Lung (tissue), 13 donors: ENCODE measurements around the gene TMEM134. TPM values are rescaled to one million over a fixed set of nuclear protein-coding genes. Genes with fewer than 3 reads are reported as not detected.

Source experiments
- ATAC-seq: fragments of 200-7000 bp; cut with Tn5 transposase; one replicate; pipeline ENCODE4 v1.9.1; 2020; ENCODE audit warnings: moderate number of reproducible peaks; ENCODE audit not compliant: insufficient read depth, low FRiP score
- DNase-seq, 3 donors: peaks; one replicate each; pipeline ENCODE4 v3.0.0-alpha.2; 2013 to 2017
- H3K27ac ChIP-seq, 2 donors: one replicate each; pipeline ENCODE4 v1.5.1; 2013; ENCODE audit warnings: mild to moderate bottlenecking in 2 of 2, moderate library complexity in 2 of 2, control low read depth in 1 of 2, inconsistent platforms in 1 of 2, low read depth in 1 of 2, low read length in 1 of 2
- H3K27me3 ChIP-seq, 3 donors: one replicate each; pipeline ENCODE4 v1.5.1; 2013; ENCODE audit warnings: low read length in 2 of 3; ENCODE audit not compliant: control insufficient read depth in 3 of 3, insufficient read depth in 3 of 3
- H3K36me3 ChIP-seq, 4 donors: one replicate each; pipeline ENCODE4 v1.5.1; 2013; ENCODE audit warnings: low read length in 4 of 4, mild to moderate bottlenecking in 1 of 4, moderate library complexity in 1 of 4; ENCODE audit not compliant: control insufficient read depth in 4 of 4, insufficient read depth in 4 of 4
- H3K4me1 ChIP-seq, 5 donors: one replicate each; pipeline ENCODE4 v1.5.1; 2013; ENCODE audit warnings: low read length in 5 of 5, mild to moderate bottlenecking in 2 of 5, moderate library complexity in 1 of 5; ENCODE audit not compliant: control insufficient read depth in 5 of 5, insufficient read depth in 5 of 5
- H3K4me3 ChIP-seq: one replicate; pipeline ENCODE4 v1.5.1; 2013; ENCODE audit warnings: mild to moderate bottlenecking, control low read depth, moderate library complexity
- H3K9ac ChIP-seq, 2 donors: one replicate each; pipeline ENCODE4 v1.5.1; 2013; ENCODE audit warnings: low read length in 2 of 2, control low read depth in 1 of 2; ENCODE audit not compliant: insufficient read depth in 1 of 2
- H3K9me3 ChIP-seq, 4 donors: one replicate each; pipeline ENCODE4 v1.5.1; 2013; ENCODE audit warnings: low read length in 3 of 4, mild to moderate bottlenecking in 1 of 4, moderate library complexity in 1 of 4; ENCODE audit not compliant: control insufficient read depth in 4 of 4, insufficient read depth in 3 of 4
- CTCF ChIP-seq: IDR thresholded peaks from 2 replicates; pipeline ENCODE4 v1.5.1; 2012; ENCODE audit warnings: mild to moderate bottlenecking; ENCODE audit errors: control extremely low read depth, extremely low read depth
- WGBS, 2 donors: extraction: QIAGEN DNeasy Blood & Tissue Kit; methylation state at CpG; one replicate each; pipeline ENCODE4 v1.1.7; 2013; 5-methylcytosine and 5-hydroxymethylcytosine counted together
- polyA plus RNA-seq, 2 donors: library from polyadenylated mRNA; stranded (reverse); fragments of 200-250 nt; gene quantifications; one replicate each; pipeline ENCODE4 v1.2.1, GENCODE V29; 2013
- small RNA-seq: library from RNA; depleted of rRNA; stranded (forward); fragments of <200 nt; gene quantifications from one replicate; pipeline ENCODE3, GENCODE V24; 2014; ENCODE audit warnings: low replicate concordance
- total RNA-seq, 2 donors: library from RNA; depleted of rRNA in 1 of 2; stranded (reverse); fragments of >200 nt in 1 of 2; gene quantifications; one replicate each; pipeline ENCODE4 v1.2.1, GENCODE V29; 2014 to 2021
- donor health status: control.
- donor health status: control.
- donor health status: Bipolar disorder and iron deficiency.
- donor health status: healthy.
- donor health status: DM: yes; HTN: yes; CAD: no.

The TMEM134 gene
- total and polyA plus RNA-seq, 4 donors: 32.5 to 91.4 (median 83.1) TPM

GRCh38 chr11:67412495-67413179, 56.4 kb downstream of the TMEM134 start:
- 80 to 81% methylated on average over 9 of the region's 9 CpGs for WGBS, 2 donors
- peaks cover 0 to 23% (median 15%) of the 10 kb centered on the region in 5 donors for H3K4me1 ChIP-seq
- no peak overlapping the region for H3K9ac ChIP-seq
- ATAC-seq: no peak
- H3K27me3 ChIP-seq: peaks cover 0 to 3% (median 2%) of the 10 kb centered on the region in 3 donors
- no peak for DNase-seq
- peaks cover 0 to under 1% (median 0%) of the 10 kb centered on the region in 4 donors for H3K9me3 ChIP-seq
- no peaks in the 10 kb centered on the region for H3K36me3 ChIP-seq
- H3K4me3 ChIP-seq: no peak overlapping the region
- H3K27ac ChIP-seq: no peak overlapping the region
- TF ChIP-seq CTCF: no peak

DNA sequence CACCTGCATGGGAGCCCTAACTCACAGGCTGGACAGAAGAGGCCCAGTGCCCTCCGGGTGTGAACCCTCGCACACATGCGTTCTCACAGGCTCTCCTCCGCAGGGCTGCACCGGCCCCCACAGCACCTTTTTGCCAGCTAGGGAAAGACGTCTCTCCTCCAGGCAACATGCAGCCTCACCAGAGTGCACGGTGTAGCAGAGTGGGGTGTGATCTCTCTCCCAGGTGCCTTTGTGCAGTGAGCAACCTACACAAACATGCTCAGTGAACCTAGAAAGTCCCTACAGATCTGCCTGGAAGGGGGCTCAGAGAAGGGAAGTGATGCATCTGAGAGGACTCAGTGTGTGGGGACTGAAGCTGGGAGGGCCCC, 57.3 kb downstream of the TMEM134 start:
- Histone ChIP-seq H3K36me3 (no peaks in the 10 kb centered on the region), H3K4me1 (peaks cover 0 to 15% (median 7%) of the 10 kb centered on the region in 5 donors), H3K27ac (no peak overlapping the region), H3K4me3 (no peak overlapping the region), H3K9ac (no peak overlapping the region), H3K27me3 (peaks cover 0 to 3% (median 2%) of the 10 kb centered on the region in 3 donors), H3K9me3 (no peaks in the 10 kb centered on the region)
- TF ChIP-seq CTCF: no peak
- 76 to 84% methylated on average over 7 of the region's 7 CpGs for WGBS, 2 donors
- ATAC-seq: no peak
- DNase-seq: no peak

Small RNA genes lying within 50 kb of the gene (small RNA-seq; reads per million reads assigned to genes)
- not detected for gene MIR6752

Other genes starting within 250 kb of the TMEM134 start
- gene GRK2, start 202.8 kb downstream of the TMEM134 start, total RNA-seq: 10 to 100 TPM; 37.1 to 99.8 TPM
- gene GRK2, start 202.8 kb downstream of the TMEM134 start, polyA plus RNA-seq: 100 to 1,000 TPM in 1 of 2 donors, 10 to 100 TPM in 1; 95.2 to 130 TPM
- 10 to 100 TPM; 35.9 to 86.2 TPM for gene ANKRD13D, start 179.9 kb downstream of the TMEM134 start, total RNA-seq
- 10 to 100 TPM; 55.8 to 65.3 TPM for gene ANKRD13D, start 179.9 kb downstream of the TMEM134 start, polyA plus RNA-seq
- 10 to 100 TPM; 31.4 to 42.7 TPM for gene SSH3, start 165.7 kb downstream of the TMEM134 start, total RNA-seq
- gene SSH3, start 165.7 kb downstream of the TMEM134 start, polyA plus RNA-seq: 10 to 100 TPM; 19.0 to 23.0 TPM
- gene POLD4, start 115.7 kb downstream of the TMEM134 start, total RNA-seq: 10 to 100 TPM; 27.4 to 99.6 TPM
- 100 to 1,000 TPM; 103 to 183 TPM for gene POLD4, start 115.7 kb downstream of the TMEM134 start, polyA plus RNA-seq
- 1 to 10 TPM; 3.5 to 9.8 TPM for gene CLCF1, start 95.7 kb downstream of the TMEM134 start, total RNA-seq
- 1 to 10 TPM; 7.6 to 10.0 TPM for gene CLCF1, start 95.7 kb downstream of the TMEM134 start, polyA plus RNA-seq
- 10 to 100 TPM; 19.7 to 35.9 TPM for gene RAD9A, start 77.3 kb downstream of the TMEM134 start, total RNA-seq
- gene RAD9A, start 77.3 kb downstream of the TMEM134 start, polyA plus RNA-seq: 10 to 100 TPM; 14.1 to 22.8 TPM
- gene PPP1CA, start 67.4 kb downstream of the TMEM134 start, total RNA-seq: 100 to 1,000 TPM in 1 of 2 donors, 10 to 100 TPM in 1; 87.2 to 175 TPM
- 100 to 1,000 TPM; 138 to 178 TPM for gene PPP1CA, start 67.4 kb downstream of the TMEM134 start, polyA plus RNA-seq
- gene TBC1D10C, start 65.2 kb downstream of the TMEM134 start, total RNA-seq: 10 to 100 TPM in 1 of 2 donors, 1 to 10 TPM in 1; 3.2 to 21.3 TPM
- 10 to 100 TPM; 15.8 to 19.7 TPM for gene TBC1D10C, start 65.2 kb downstream of the TMEM134 start, polyA plus RNA-seq
- gene CARNS1, start 53.6 kb downstream of the TMEM134 start, total RNA-seq: 1 to 10 TPM; 1.2 to 1.7 TPM
- 1 to 10 TPM in 1 of 2 donors, under 1 TPM in 1; 0.15 to 1.5 TPM for gene CARNS1, start 53.6 kb downstream of the TMEM134 start, polyA plus RNA-seq
- 10 to 100 TPM; 26.3 to 56.8 TPM for gene RPS6KB2, start 40.8 kb downstream of the TMEM134 start, total RNA-seq
- 10 to 100 TPM; 55.7 to 69.5 TPM for gene RPS6KB2, start 40.8 kb downstream of the TMEM134 start, polyA plus RNA-seq
- gene PTPRCAP, start 31.6 kb downstream of the TMEM134 start, total RNA-seq: 10 to 100 TPM in 1 of 2 donors, 1 to 10 TPM in 1; 8.8 to 13.7 TPM
- 10 to 100 TPM; 10.8 to 19.0 TPM for gene PTPRCAP, start 31.6 kb downstream of the TMEM134 start, polyA plus RNA-seq
- 100 to 1,000 TPM in 1 of 2 donors, 10 to 100 TPM in 1; 65.6 to 147 TPM for gene CORO1B, start 25.8 kb downstream of the TMEM134 start, total RNA-seq
- 100 to 1,000 TPM; 108 to 130 TPM for gene CORO1B, start 25.8 kb downstream of the TMEM134 start, polyA plus RNA-seq
- not detected for gene GPR152, start 16.5 kb downstream of the TMEM134 start, total RNA-seq
- under 1 TPM in 1 of 2 donors, not detected in 1; 0.06 TPM for gene GPR152, start 16.5 kb downstream of the TMEM134 start, polyA plus RNA-seq
- gene CABP4, start 13.9 kb downstream of the TMEM134 start, total RNA-seq: 1 to 10 TPM; 2.1 to 5.3 TPM
- gene CABP4, start 13.9 kb downstream of the TMEM134 start, polyA plus RNA-seq: 1 to 10 TPM in 1 of 2 donors, under 1 TPM in 1; 0.96 to 2.5 TPM
- gene AIP, start 13.8 kb upstream of the TMEM134 start, total RNA-seq: 10 to 100 TPM; 60.0 to 64.8 TPM
- 100 to 1,000 TPM in 1 of 2 donors, 10 to 100 TPM in 1; 82.8 to 126 TPM for gene AIP, start 13.8 kb upstream of the TMEM134 start, polyA plus RNA-seq
- gene PITPNM1, start 36.1 kb upstream of the TMEM134 start, total RNA-seq: 10 to 100 TPM; 36.4 to 67.3 TPM
- 10 to 100 TPM; 23.2 to 36.2 TPM for gene PITPNM1, start 36.1 kb upstream of the TMEM134 start, polyA plus RNA-seq
- gene CDK2AP2, start 38.9 kb upstream of the TMEM134 start, total RNA-seq: 100 to 1,000 TPM in 1 of 2 donors, 10 to 100 TPM in 1; 21.7 to 128 TPM
- 100 to 1,000 TPM; 114 to 149 TPM for gene CDK2AP2, start 38.9 kb upstream of the TMEM134 start, polyA plus RNA-seq
- gene CABP2, start 54.2 kb upstream of the TMEM134 start, total RNA-seq: not detected
- not detected for gene CABP2, start 54.2 kb upstream of the TMEM134 start, polyA plus RNA-seq
- 100 to 1,000 TPM; 632 to 928 TPM for gene GSTP1, start 114.6 kb upstream of the TMEM134 start, total RNA-seq
- 1,000 to 10,000 TPM; 1,119 to 2,206 TPM for gene GSTP1, start 114.6 kb upstream of the TMEM134 start, polyA plus RNA-seq
- gene NDUFV1, start 137.7 kb upstream of the TMEM134 start, total RNA-seq: 100 to 1,000 TPM; 144 to 191 TPM
- gene NDUFV1, start 137.7 kb upstream of the TMEM134 start, polyA plus RNA-seq: 100 to 1,000 TPM; 113 to 137 TPM
- gene NUDT8, start 160.7 kb upstream of the TMEM134 start, total RNA-seq: 10 to 100 TPM in 1 of 2 donors, 1 to 10 TPM in 1; 6.3 to 19.9 TPM
- gene NUDT8, start 160.7 kb upstream of the TMEM134 start, polyA plus RNA-seq: 10 to 100 TPM; 12.1 to 22.3 TPM
- not detected for gene TBX10, start 170.5 kb upstream of the TMEM134 start, total RNA-seq
- gene TBX10, start 170.5 kb upstream of the TMEM134 start, polyA plus RNA-seq: not detected
- under 1 TPM in 1 of 2 donors, not detected in 1; 0.58 TPM for gene ACY3, start 181.5 kb upstream of the TMEM134 start, total RNA-seq
- under 1 TPM; 0.42 to 0.73 TPM for gene ACY3, start 181.5 kb upstream of the TMEM134 start, polyA plus RNA-seq
- 1 to 10 TPM; 2.4 to 4.8 TPM for gene ALDH3B2, start 205.4 kb upstream of the TMEM134 start, total RNA-seq
- 1 to 10 TPM; 1.1 to 2.6 TPM for gene ALDH3B2, start 205.4 kb upstream of the TMEM134 start, polyA plus RNA-seq